MCF 10A (cell line): Measurements from ENCODE around the gene DNAH17. TPM values are rescaled to one million over a fixed set of nuclear protein-coding genes. Genes with fewer than 3 reads are reported as not detected.

Source experiments
- BruUV-seq: library from RNA; stranded (reverse); fragments of 400-500 nt; replicated peaks from 2 replicates; lab custom pipeline; 2021; lab: Mats Ljungman, UMichigan
- CTCF ChIA-PET: fragments of 300-600 bp; sonication (Branson Sonifier 250); formaldehyde crosslinking; extraction: SDS; loops from one replicate; lab custom pipeline; 2021; ENCODE audit warnings: antibody characterized with exemption, inconsistent platforms; lab: Yijun Ruan, JAX
- POLR2A ChIA-PET: fragments of 300-600, 350-650 bp; sonication (Branson Sonifier 250); formaldehyde crosslinking; extraction: SDS; loops from one replicate; lab custom pipeline; 2020; ENCODE audit warnings: antibody characterized with exemption, inconsistent platforms; lab: Yijun Ruan, JAX
- DNase-seq: peaks from one replicate; pipeline ENCODE4 v3.0.0-alpha.2; 2018; ENCODE audit not compliant: unreplicated experiment
- H3K27ac Mint-ChIP-seq: one replicate; pipeline ENCODE4 v1.8.0; 2022; ENCODE audit warnings: mild to moderate bottlenecking, low read depth, mixed read lengths; ENCODE audit not compliant: unreplicated experiment
- H3K27me3 Mint-ChIP-seq: one replicate; pipeline ENCODE4 v1.8.0; 2022; ENCODE audit warnings: mixed read lengths; ENCODE audit not compliant: insufficient read depth, unreplicated experiment
- H3K36me3 Mint-ChIP-seq: one replicate; pipeline ENCODE4 v1.8.0; 2022; ENCODE audit warnings: mild to moderate bottlenecking, moderate library complexity, mixed read lengths; ENCODE audit not compliant: insufficient read depth, unreplicated experiment
- H3K4me1 Mint-ChIP-seq: one replicate; pipeline ENCODE4 v1.8.0; 2022; ENCODE audit warnings: mixed read lengths; ENCODE audit not compliant: insufficient read depth, unreplicated experiment
- H3K4me3 Mint-ChIP-seq: one replicate; pipeline ENCODE4 v1.8.0; 2022; ENCODE audit warnings: mild to moderate bottlenecking, moderate library complexity, mixed read lengths; ENCODE audit not compliant: unreplicated experiment
- H3K9me3 Mint-ChIP-seq: one replicate; pipeline ENCODE4 v1.8.0; 2022; ENCODE audit warnings: mixed read lengths; ENCODE audit not compliant: unreplicated experiment
- intact Hi-C: fragments of 100-400 bp; cut with micrococcal nuclease; formaldehyde crosslinking; loops from 2 replicates; pipeline ENCODE4 v1.14.1; 2022
- total RNA-seq: library from RNA; stranded (reverse); gene quantifications from 2 replicates; pipeline ENCODE4 v1.2.3, GENCODE V29; 2022
- TF ChIP-seq, protein P1 (sequence below): fragments of 200-600 bp; IDR thresholded peaks from one replicate; pipeline ENCODE4 v1.8.0; 2022; ENCODE audit warnings: antibody characterized with exemption, mild to moderate bottlenecking; ENCODE audit not compliant: unreplicated experiment

DNAH17 gene
- total RNA-seq, 1 experiment from 2014 or later: not detected

DNA sequence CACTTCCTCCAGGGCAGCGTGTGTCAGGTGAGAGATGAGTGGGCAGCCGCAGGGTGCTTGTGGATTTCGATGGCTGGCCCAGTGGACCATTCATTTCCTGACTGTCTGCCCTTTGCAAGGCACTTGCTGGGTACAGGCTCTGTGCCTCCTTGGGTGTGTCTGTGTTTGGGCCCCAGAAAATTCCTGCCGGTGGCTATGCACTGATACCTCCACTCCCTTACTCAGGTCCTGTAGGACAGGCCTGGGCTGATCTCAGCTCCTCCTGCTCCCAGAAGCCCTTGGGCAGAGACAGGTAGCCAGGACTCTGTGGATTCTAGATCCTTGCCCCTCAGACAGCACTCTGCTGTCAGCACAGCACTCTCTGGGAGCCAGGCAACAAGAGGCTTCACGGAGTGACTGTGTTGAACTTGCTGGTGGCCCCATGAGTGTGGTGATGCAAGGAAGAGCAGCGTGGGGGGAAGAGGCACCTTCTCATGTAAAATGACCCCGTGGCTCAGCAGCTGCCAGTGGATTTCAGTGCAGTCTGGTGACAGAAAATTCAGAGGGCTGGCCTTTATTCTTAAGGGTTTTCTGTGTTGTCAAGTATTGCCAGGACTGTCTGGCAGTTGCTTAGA lies 169.7 kb downstream of the DNAH17 start:
- intact Hi-C loops: no loop called here
- Mint-ChIP-seq H3K27ac (no peak overlapping the region), H3K36me3 (peaks cover 33% of the 10 kb centered on the region), H3K4me3 (no peak overlapping the region), H3K4me1 (peaks cover 10% of the 10 kb centered on the region), H3K9me3 (no peaks in the 10 kb centered on the region), H3K27me3 (no peaks in the 10 kb centered on the region)
- TF ChIP-seq, protein P1, sequence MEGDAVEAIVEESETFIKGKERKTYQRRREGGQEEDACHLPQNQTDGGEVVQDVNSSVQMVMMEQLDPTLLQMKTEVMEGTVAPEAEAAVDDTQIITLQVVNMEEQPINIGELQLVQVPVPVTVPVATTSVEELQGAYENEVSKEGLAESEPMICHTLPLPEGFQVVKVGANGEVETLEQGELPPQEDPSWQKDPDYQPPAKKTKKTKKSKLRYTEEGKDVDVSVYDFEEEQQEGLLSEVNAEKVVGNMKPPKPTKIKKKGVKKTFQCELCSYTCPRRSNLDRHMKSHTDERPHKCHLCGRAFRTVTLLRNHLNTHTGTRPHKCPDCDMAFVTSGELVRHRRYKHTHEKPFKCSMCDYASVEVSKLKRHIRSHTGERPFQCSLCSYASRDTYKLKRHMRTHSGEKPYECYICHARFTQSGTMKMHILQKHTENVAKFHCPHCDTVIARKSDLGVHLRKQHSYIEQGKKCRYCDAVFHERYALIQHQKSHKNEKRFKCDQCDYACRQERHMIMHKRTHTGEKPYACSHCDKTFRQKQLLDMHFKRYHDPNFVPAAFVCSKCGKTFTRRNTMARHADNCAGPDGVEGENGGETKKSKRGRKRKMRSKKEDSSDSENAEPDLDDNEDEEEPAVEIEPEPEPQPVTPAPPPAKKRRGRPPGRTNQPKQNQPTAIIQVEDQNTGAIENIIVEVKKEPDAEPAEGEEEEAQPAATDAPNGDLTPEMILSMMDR: no peak
- ChIA-PET CTCF (interaction anchor here (1.6 kb wide), 1 partner anchor 15 kb away, joined by 7 read pairs; no protein-coding TSS in a partner anchor), POLR2A (interaction anchor here (0.8 kb wide), 1 partner anchor 94 kb away, joined by 3 read pairs; no protein-coding TSS in a partner anchor)
- no peak for DNase-seq
- BruUV-seq: no TSS peak

DNA sequence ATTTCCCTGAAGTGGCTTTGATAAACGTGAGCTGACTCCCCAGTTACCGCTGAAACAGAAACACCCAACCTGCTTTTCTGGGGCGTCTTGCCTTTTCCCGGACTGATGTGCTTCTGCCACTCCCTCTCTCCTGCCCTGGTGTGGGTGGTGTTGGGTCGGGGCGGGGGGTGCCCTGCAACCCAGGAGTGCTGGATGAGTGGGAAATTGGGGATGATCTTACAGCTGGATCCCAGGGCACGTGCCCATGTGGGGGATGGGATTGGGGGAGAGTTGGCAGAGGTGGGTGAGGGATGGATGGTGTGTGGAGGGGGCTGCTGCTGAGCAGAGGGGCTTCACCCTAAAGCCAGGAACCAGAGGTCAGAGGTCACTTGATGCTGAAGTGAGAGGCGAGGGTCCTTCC lies 170.3 kb downstream of the DNAH17 start:
- H3K36me3 Mint-ChIP-seq: peaks cover 35% of the 10 kb centered on the region
- ChIA-PET CTCF (interaction anchor here (1.6 kb wide), 1 partner anchor 16 kb away, joined by 7 read pairs; no protein-coding TSS in a partner anchor), POLR2A (no interaction called here)

DNA sequence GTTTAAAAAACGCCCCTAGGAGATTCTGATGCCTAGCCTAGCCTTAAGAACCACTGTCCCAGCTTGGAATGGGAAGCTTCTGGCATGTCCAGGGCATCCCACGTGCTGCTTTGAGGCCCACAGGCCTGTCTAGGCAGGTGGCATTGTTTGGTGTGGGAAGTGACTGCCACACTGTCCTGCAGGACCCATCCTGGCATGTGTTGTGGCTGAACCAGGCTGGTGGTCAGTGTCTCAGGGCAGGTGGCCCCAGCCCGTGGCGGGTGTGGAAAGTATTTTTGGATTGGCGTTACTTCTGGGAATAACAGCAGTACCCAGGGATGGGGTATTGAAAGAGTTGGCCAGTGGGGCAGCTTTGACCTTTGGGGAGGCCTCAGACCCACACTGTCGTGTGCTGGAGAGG lies 170.8 kb downstream of the DNAH17 start:
- no peak for DNase-seq
- ChIA-PET CTCF (no interaction called here), POLR2A (interaction anchor here (0.9 kb wide), 1 partner anchor 14 kb away, joined by 3 read pairs; no protein-coding TSS in a partner anchor)
- H3K9me3 Mint-ChIP-seq: no peaks in the 10 kb centered on the region
- BruUV-seq: no TSS peak
- TF ChIP-seq, protein P1: no peak
- H3K4me1 Mint-ChIP-seq: peaks cover 10% of the 10 kb centered on the region
- no peak overlapping the region for H3K27ac Mint-ChIP-seq
- intact Hi-C loops: no loop called here
- H3K27me3 Mint-ChIP-seq: no peaks in the 10 kb centered on the region
- H3K4me3 Mint-ChIP-seq: no peak overlapping the region
- H3K36me3 Mint-ChIP-seq: peaks cover 40% of the 10 kb centered on the region

More for the DNA sequence above, 170.3 kb downstream of the DNAH17 start:
- H3K4me1 Mint-ChIP-seq: peaks cover 10% of the 10 kb centered on the region
- DNase-seq: no peak
- TF ChIP-seq, protein P1: no peak
- H3K27me3 Mint-ChIP-seq: no peaks in the 10 kb centered on the region
- BruUV-seq: no TSS peak
- no peaks in the 10 kb centered on the region for H3K9me3 Mint-ChIP-seq
- H3K4me3 Mint-ChIP-seq: no peak overlapping the region
- intact Hi-C loops: no loop called here
- peak overlapping the region; percentile 19 for H3K27ac Mint-ChIP-seq

DNA sequence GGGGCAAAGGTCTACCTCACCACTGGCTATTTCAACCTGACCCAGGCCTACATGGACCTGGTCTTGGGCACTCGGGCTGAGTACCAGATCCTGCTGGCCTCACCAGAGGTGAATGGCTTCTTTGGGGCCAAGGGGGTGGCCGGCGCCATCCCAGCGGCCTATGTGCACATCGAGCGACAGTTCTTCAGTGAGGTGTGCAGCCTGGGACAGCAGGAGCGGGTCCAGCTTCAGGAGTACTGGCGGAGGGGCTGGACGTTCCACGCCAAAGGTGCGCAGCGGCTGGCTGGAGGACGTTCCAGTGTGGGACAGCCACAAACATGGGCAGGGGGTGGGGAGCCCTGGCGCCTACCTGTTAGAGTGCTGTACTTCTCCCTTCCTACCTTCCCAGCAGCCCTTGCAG lies 173.4 kb downstream of the DNAH17 start:
- BruUV-seq: no TSS peak
- Mint-ChIP-seq H3K27me3 (no peaks in the 10 kb centered on the region), H3K4me1 (peaks cover 4% of the 10 kb centered on the region), H3K27ac (no peak overlapping the region), H3K9me3 (no peaks in the 10 kb centered on the region), H3K36me3 (peaks cover 55% of the 10 kb centered on the region), H3K4me3 (no peak overlapping the region)
- DNase-seq: no peak
- intact Hi-C loops: no loop called here
- ChIA-PET CTCF (no interaction called here), POLR2A (interaction anchor here (0.6 to 1.2 kb wide), 3 partner anchors 18 to 42 kb away, joined by 3 to 4 read pairs (median 3); no protein-coding TSS in a partner anchor)
- TF ChIP-seq, protein P1: no peak
